Hepatic stellate cell (primary cell): ENCODE measurements around the gene SNX13.
"Not testable (repeated sequence)": the region's sequence is repeated elsewhere in the genome, so short reads cannot be mapped to it uniquely, and the experiment has no call there.

Experiments used
- DNase-seq: peaks from one replicate; pipeline ENCODE4 v3.0.0; 2011; ENCODE audit warnings: low spot score

SNX13 gene

GRCh38 chr7:17845197-17845547 is 95.1 kb downstream of the SNX13 start:
- DNase-seq: no peak

- no peak for DNase-seq
These were observed 95.6 kb downstream of the SNX13 start for GRCh38 chr7:17844514-17845196.

- no peak for DNase-seq
These were observed 96.3 kb downstream of the SNX13 start for GRCh38 chr7:17844022-17844421.

DNA sequence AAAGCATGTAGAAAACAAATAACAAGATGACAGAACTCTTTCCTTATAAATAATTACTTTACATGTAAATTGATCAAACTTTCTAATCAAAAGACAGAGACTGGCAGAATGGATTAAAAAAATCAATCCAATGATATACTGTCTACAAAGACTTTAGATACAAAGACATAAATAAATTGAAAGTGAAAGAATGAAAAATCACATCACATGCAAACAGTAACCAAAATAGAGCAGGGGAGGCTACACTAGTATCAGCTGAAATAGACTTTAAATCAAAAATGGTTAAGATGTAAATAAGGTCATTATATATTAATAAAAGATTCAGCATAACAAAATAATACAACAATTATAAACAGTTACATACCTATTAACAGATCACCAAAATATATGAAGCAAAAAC is 97.3 kb downstream of the SNX13 start:
- DNase-seq: no peak

DNA sequence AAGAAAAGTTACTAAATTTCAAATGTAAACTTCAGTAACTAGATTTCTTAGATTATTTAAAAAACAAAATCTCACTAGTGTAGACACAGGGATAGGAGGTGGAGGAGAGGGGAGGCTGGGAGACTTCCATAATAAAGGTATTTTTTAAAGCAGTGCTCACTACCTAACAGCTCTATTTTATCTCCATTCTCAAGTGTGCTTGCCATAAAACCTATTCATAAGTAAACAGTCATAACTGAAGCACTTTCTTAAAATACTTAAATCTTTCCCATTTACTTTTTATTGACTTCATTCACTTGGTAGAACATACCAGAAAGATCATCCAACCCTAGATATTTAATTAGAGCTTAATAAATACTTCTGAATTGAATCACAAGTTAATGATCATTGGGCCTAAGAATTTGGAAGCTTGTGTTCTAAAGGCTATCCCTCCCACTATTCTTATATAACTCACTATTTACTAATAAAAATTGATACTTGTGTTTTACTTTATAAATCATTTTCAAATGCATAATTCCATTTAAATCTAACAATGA is 107.4 kb downstream of the SNX13 start:
- no peak for DNase-seq

DNA sequence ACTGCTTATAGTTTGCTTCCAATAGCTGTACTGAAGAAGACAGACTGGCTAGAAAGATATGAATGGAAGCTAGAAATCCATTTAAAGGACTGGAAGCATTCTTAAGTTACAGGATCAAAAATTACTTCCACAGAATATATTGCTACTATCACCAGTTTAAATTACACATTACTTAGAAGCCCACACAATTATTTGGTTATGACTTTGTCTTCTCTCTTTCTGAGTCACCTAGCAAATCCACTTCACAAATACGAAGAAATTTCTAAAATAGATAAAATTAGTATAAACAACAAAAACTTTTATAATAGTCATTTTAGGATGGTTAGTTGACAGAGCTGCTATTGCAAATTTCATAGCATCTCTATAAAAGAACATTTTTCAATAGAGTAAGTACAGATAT is 108.1 kb downstream of the SNX13 start:
- DNase-seq: no peak

GRCh38 chr7:17830206-17830605 is 110.1 kb downstream of the SNX13 start:
- DNase-seq: no peak

DNA sequence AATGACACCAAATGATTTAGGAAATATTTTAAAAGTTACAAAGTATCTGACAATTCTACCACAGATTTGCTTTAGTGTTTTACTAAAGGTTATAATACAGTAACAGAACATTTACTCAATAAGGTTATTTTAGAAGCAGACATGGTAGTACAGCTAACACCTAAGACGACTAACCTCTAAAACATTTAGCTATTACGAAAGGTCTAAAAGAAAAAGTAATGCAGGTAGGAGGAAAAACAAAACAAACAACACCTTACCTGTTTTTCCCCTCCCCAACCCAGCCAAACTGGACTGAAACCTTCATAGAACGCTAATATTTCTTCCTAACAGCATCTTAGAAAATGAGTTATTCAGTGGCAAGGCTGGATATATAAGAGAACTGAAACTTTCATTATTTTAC is 111.3 kb downstream of the SNX13 start:
- no peak for DNase-seq

GRCh38 chr7:17822547-17823173 is 117.6 kb downstream of the SNX13 start:
- no peak for DNase-seq

DNA sequence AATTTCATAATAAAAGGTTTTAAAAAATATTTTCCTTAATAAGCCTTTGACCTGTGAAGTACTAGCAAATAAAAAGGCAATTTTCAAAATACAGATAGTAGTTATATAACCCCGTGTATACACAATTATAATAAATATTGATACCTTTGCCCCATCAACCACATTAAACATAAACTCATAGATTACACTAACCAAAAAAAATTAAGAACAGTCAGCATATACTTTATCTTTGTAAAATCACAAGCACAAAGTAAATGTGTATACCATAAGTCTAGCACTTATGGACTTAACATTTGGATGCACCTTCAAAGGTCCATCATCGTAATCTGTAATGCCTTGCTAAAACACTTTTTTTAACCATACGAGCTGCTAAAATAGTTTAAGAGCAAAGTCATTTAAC is 123.4 kb downstream of the SNX13 start:
- no peak for DNase-seq

- no peak for DNase-seq
These were observed 125.0 kb downstream of the SNX13 start for GRCh38 chr7:17815318-17815717.

DNA sequence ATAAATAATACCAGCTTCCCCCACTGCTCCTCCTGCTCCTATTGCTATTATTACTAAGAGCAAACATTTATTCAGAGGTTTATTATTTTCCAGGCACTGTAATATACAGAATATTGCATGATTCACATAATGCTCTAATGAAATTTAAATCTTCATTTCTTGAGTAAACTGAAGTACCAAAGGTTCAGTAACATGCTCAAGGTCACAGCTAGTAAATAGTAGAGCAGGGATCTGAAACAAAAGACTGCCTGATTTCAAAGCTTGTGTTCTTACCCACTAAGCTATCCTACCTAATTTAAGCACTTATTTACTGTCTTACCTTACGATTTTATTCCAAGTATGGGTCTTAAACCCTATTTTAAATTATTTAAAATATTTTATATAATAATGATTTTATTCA is 126.2 kb downstream of the SNX13 start:
- DNase-seq: no peak

- not testable (repeated sequence) for DNase-seq
These were observed 131.1 kb downstream of the SNX13 start for GRCh38 chr7:17809215-17809614.

DNA sequence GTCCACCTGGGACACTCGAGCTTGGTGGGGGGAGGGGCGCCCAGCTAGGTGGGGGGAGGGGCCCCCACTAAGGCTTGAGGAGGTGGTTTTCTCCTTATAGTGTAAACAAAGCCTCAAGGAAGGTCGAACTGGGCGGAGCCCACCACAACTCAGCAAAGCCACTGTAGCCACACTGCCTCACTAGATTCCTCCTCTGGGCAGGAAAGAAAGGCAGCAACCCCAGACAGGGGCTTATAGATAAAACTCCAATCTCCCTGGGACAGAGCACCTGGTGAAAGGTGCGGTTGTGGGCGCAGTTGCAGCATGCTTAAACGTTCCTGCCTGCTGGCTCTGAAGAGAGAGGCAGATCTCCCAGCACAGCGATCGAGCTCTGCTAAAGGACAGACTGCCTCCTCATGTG is 133.1 kb downstream of the SNX13 start:
- DNase-seq: no peak

- DNase-seq: no peak
These were observed 133.7 kb downstream of the SNX13 start for GRCh38 chr7:17806631-17807030.

DNA sequence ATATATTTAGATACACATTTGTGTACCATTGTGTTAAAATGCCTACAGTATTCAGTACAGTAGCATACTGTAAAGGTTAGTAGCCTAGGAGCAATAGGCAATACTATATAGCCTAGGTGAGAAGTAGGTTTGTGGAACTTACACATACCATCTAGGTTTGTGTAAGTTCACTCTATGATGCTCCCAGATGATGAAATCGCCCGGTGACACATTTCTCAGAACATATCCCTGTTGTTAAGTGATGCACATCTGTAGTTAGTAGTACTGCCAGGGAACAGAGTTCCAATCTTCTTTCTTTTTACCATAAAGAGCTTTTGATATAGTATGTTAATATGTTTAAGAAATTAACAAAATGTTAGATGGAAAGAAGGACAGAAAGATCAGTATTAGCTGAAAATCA is 138.2 kb downstream of the SNX13 start:
- DNase-seq: no peak

- no peak for DNase-seq
These were observed 148.0 kb downstream of the SNX13 start for GRCh38 chr7:17792075-17792936.

GRCh38 chr7:17787257-17787656 is 153.0 kb downstream of the SNX13 start:
- no peak for DNase-seq

GRCh38 chr7:17786314-17786852 is 153.9 kb downstream of the SNX13 start:
- DNase-seq: no peak

GRCh38 chr7:17782216-17782549 is 158.1 kb downstream of the SNX13 start:
- DNase-seq: no peak

DNA sequence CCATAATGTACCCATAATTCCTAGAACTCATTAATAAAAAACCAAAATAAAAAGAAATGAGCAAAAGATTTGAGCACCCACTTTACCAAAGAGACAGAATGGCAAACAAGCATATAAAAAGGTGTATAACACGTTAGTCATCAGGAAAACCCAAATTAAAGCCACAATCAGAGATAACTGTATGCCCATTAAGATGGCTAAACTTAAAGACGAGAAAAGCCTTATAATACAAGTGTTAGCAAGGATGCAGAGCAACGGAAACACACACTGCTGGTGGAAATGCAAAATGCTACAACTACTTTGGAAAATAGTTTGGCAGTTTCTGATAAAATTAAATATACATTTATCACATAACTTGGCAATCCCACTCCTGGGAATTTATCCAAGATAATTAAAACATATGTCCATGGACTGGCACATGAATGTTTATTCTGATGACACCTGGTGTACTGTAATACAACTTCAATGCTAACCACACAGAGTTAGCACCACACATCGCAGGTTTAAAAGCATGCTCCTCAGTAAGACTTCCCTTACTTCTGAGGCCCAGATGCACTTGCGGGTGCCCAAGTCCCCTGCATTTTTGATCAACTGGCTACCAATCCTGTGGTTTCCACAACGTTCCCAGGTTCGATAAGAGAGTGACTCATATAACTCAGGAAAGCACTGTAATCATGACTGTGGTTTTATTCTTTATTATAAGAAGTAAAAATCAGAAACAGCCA is 158.6 kb downstream of the SNX13 start:
- DNase-seq: peak; percentile 4

GRCh38 chr7:17779381-17779780 is 160.9 kb downstream of the SNX13 start:
- no peak for DNase-seq
